Endothelial cell of umbilical vein (primary cell): Measurements from ENCODE around the gene ANKFN1. TPM values are rescaled to one million over a fixed set of nuclear protein-coding genes. Genes with fewer than 3 reads are reported as not detected.
A peak's percentile ranks its signal among the peaks of the same experiment; 100 is the strongest.

Experiments
- BruUV-seq: library from RNA; stranded (reverse); fragments of 400-500 nt; replicated peaks from 2 replicates; lab custom pipeline; 2021; lab: Mats Ljungman, UMichigan
- CTCF ChIA-PET: fragments of 300-600, 350-600 bp; sonication (Branson Sonifier 250); formaldehyde crosslinking; loops from one replicate; lab custom pipeline; 2021; ENCODE audit warnings: antibody characterized with exemption, inconsistent platforms; lab: Charles Lee
- POLR2A ChIA-PET: fragments of 300-600, 350-600 bp; sonication (Branson Sonifier 250); formaldehyde crosslinking; loops from one replicate; lab custom pipeline; 2021; ENCODE audit warnings: antibody characterized with exemption, inconsistent platforms; lab: Charles Lee
- DNase-seq: peaks from one replicate; pipeline ENCODE4 v3.0.0-alpha.2; 2011; ENCODE audit warnings: low read depth, low spot score
- FAIRE-seq: peaks from 2 replicates; lab custom pipeline; 2011; peaks lifted over from hg19 to GRCh38; lab: Jason Lieb, UNC
- H2AFZ ChIP-seq: 2 replicates; pipeline ENCODE4 v1.6.0; 2012; ENCODE audit warnings: low read depth, low read length, control low read depth, inconsistent platforms
- H3K27ac ChIP-seq: 2 replicates; pipeline ENCODE4 v1.5.1; 2011; ENCODE audit warnings: low read depth, mild to moderate bottlenecking, control low read depth, low read length, moderate library complexity; ENCODE audit not compliant: insufficient read depth
- H3K27me3 ChIP-seq, 2 experiments: 2 replicates each; pipeline versions ENCODE4 v1.6.0 to v1.6.1; 2011; ENCODE audit warnings: low read length in 2 of 2, mixed read lengths in 1 of 2; ENCODE audit not compliant: control insufficient read depth in 2 of 2, insufficient read depth in 2 of 2
- H3K36me3 ChIP-seq, 2 experiments: 2 replicates in 1 of 2; 3 replicates in 1 of 2; pipeline ENCODE4 v1.5.1; 2011; ENCODE audit warnings: low read length in 2 of 2, mild to moderate bottlenecking in 1 of 2, moderate library complexity in 1 of 2; ENCODE audit not compliant: control insufficient read depth in 2 of 2, insufficient read depth in 2 of 2; ENCODE audit errors: extremely low read depth in 1 of 2
- H3K4me1 ChIP-seq: 3 replicates; pipeline ENCODE4 v1.5.1; 2011; ENCODE audit warnings: mild to moderate bottlenecking, low read length; ENCODE audit not compliant: control insufficient read depth, insufficient read depth; ENCODE audit errors: extremely low read depth
- H3K4me2 ChIP-seq: 2 replicates; pipeline ENCODE4 v1.6.1; 2011; ENCODE audit warnings: low read length, control low read depth, mixed read lengths; ENCODE audit not compliant: insufficient read depth
- H3K4me3 ChIP-seq, 3 experiments: fragments of 200-600 bp in 1 of 3; sonication (generic), shearing (Covaris generic) in 1 of 3; replicated peaks in 1 of 3; 2 replicates each; pipeline ENCODE4 v1.5.1; 2011 to 2016; ENCODE audit warnings: control low read depth in 3 of 3, low read length in 3 of 3, mild to moderate bottlenecking in 2 of 3, inconsistent platforms in 1 of 3, low read depth in 1 of 3, moderate library complexity in 1 of 3; ENCODE audit not compliant: insufficient read depth in 1 of 3
- H3K79me2 ChIP-seq: 2 replicates; pipeline ENCODE4 v1.6.0; 2012; ENCODE audit warnings: low read length, inconsistent platforms; ENCODE audit not compliant: control insufficient read depth, insufficient read depth
- H3K9ac ChIP-seq: replicated peaks from 2 replicates; pipeline ENCODE3; 2011; ENCODE audit warnings: low read length, control low read depth; ENCODE audit not compliant: insufficient read depth; ENCODE audit errors: extremely low read depth
- H3K9me1 ChIP-seq: replicated peaks from 3 replicates; pipeline ENCODE4 v1.6.0; 2011; ENCODE audit warnings: mild to moderate bottlenecking, low read length; ENCODE audit not compliant: control insufficient read depth, insufficient read depth; ENCODE audit errors: extremely low read depth
- H3K9me3 ChIP-seq: replicated peaks from 2 replicates; pipeline ENCODE4 v1.5.1; 2012; ENCODE audit warnings: low read length, inconsistent platforms; ENCODE audit not compliant: control insufficient read depth, insufficient read depth
- H4K20me1 ChIP-seq: replicated peaks from 2 replicates; pipeline ENCODE3; 2011; ENCODE audit warnings: mild to moderate bottlenecking, low read length; ENCODE audit not compliant: control insufficient read depth, insufficient read depth; ENCODE audit errors: extremely low read depth
- CTCF ChIP-seq, 2 donors: IDR thresholded peaks; 1 replicate in 1 of 2; 2 replicates in 1 of 2; pipeline ENCODE4 v1.5.1; 2011; ENCODE audit warnings: low read length in 2 of 2, mild to moderate bottlenecking in 2 of 2, moderate library complexity in 2 of 2, control low read depth in 1 of 2, inconsistent platforms in 1 of 2, low read depth in 1 of 2; ENCODE audit not compliant: insufficient read depth in 1 of 2; ENCODE audit errors: extremely low read depth in 1 of 2
- EZH2 ChIP-seq: IDR thresholded peaks from 2 replicates; pipeline ENCODE4 v1.6.1; 2012; ENCODE audit warnings: borderline replicate concordance, low read depth, mild to moderate bottlenecking, moderate library complexity, low read length, inconsistent platforms; ENCODE audit not compliant: severe bottlenecking
- FOS ChIP-seq: IDR thresholded peaks from 2 replicates; pipeline ENCODE4 v1.6.1; 2011; ENCODE audit warnings: mild to moderate bottlenecking, low read length, moderate library complexity, borderline replicate concordance; ENCODE audit not compliant: insufficient read depth
- GATA2 ChIP-seq: IDR thresholded peaks from 2 replicates; pipeline ENCODE4 v1.7.0; 2011; ENCODE audit warnings: low read depth, mild to moderate bottlenecking, moderate library complexity, mixed read lengths, low read length; ENCODE audit not compliant: insufficient read length, insufficient read depth
- JUN ChIP-seq: IDR thresholded peaks from 2 replicates; pipeline ENCODE4 v1.6.1; 2011; ENCODE audit warnings: borderline replicate concordance, low read depth; ENCODE audit not compliant: insufficient read length, insufficient read depth
- MAX ChIP-seq: IDR thresholded peaks from 2 replicates; pipeline ENCODE4 v1.6.1; 2011; ENCODE audit not compliant: insufficient read depth, insufficient read length
- MYC ChIP-seq: IDR thresholded peaks from one replicate; pipeline ENCODE4 v1.6.1; 2011; ENCODE audit warnings: mild to moderate bottlenecking, low read depth, low read length
- POLR2A ChIP-seq: IDR thresholded peaks from 2 replicates; pipeline ENCODE4 v1.6.1; 2012; ENCODE audit warnings: low read depth, mild to moderate bottlenecking, control low read depth, low read length
- POLR2AphosphoS5 ChIP-seq: IDR thresholded peaks from 2 replicates; pipeline ENCODE4 v1.6.1; 2012; ENCODE audit warnings: low read depth, mild to moderate bottlenecking, control low read depth, low read length, moderate library complexity; ENCODE audit not compliant: insufficient read depth
- dilution Hi-C: fragments of 300-500 bp; cut with MboI; formaldehyde crosslinking; loops from one replicate; pipeline ENCODE4 v1.15.0; 2019; ENCODE audit warnings: low sequenced_read_pairs; ENCODE audit not compliant: extremely low pct_ligation_motif_present
- intact Hi-C: fragments of 100-400 bp; cut with micrococcal nuclease; formaldehyde crosslinking; loops from one replicate; pipeline ENCODE4 v1.10.0; 2022
- polyA plus RNA-seq, 4 experiments: library from polyadenylated mRNA; depleted of rRNA in 3 of 4; stranded (reverse) in 3 of 4; unstranded in 1 of 4; fragments of >200 nt; gene quantifications; 2 replicates each; pipeline versions ENCODE4 v1.2.1 to v1.2.3, GENCODE V29; 2011 to 2012; ENCODE audit warnings: missing spikeins in 1 of 4
- total RNA-seq: library from RNA; stranded (reverse); gene quantifications from 2 replicates; pipeline ENCODE4 v1.2.3, GENCODE V29; 2021

ANKFN1 gene
- total and polyA plus RNA-seq, 2 donors (not counting 3 experiments of a cell fraction or from before 2014, with no cell fraction given) = 0.15 TPM; not detected in 1

DNA sequence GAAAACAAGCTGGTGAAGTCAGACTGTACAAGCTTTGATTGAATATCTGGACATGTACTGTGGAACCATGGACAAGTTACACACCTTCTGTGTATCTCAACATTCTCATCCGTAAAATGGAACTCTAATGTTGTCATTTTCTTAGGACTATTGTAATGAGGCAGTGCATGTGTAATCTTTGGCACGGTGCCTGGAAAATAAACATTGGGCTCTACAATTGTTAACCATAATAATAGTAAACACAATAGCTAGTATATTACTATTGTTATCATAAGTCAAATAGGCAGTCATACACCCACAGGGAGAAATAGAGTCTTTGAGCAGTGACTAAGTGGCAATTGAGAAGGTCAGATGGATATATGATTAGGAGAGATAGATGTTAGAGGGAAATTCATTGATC is 39.8 kb upstream of the ANKFN1 start:
- intact Hi-C loops = no loop called here
- Histone ChIP-seq H3K27me3 (no peaks in the 10 kb centered on the region), H3K4me3 (no peak overlapping the region), H3K9me3 (no peaks in the 10 kb centered on the region), H3K79me2 (no peaks in the 10 kb centered on the region), H3K9ac (no peak overlapping the region), H4K20me1 (no peaks in the 10 kb centered on the region), H3K9me1 (no peaks in the 10 kb centered on the region), H2AFZ (no peak overlapping the region), H3K27ac (no peak overlapping the region), H3K4me1 (no peaks in the 10 kb centered on the region), H3K4me2 (no peak overlapping the region), H3K36me3 (no peaks in the 10 kb centered on the region)
- no TSS peak for BruUV-seq
- POLR2A ChIA-PET = no interaction called here
- no peak for TF ChIP-seq JUN
- no peak for TF ChIP-seq POLR2AphosphoS5
- TF ChIP-seq EZH2 = no peak
- no peak for TF ChIP-seq GATA2
- no peak for TF ChIP-seq MAX
- TF ChIP-seq MYC = no peak
- TF ChIP-seq CTCF (IDR thresholded peaks at IDR 0.05; ENCODE audit: extremely low read depth in 1 of 2, insufficient read depth in 1 of 2, low read depth in 1 of 2, low read length in 2 of 2) = no peak
- TF ChIP-seq POLR2A = no peak
- TF ChIP-seq FOS = no peak
- dilution Hi-C loops = no loop called here
- FAIRE-seq = no peak
- DNase-seq = peak; percentile 31
- CTCF ChIA-PET = interaction anchor here (1.1 kb wide), 2 partner anchors 206 to 386 kb away, joined by 3 to 4 read pairs; no protein-coding TSS in a partner anchor
